ENCODE data around the gene DLGAP1. TPM values are rescaled to one million over a fixed set of nuclear protein-coding genes. Genes with fewer than 3 reads are reported as not detected.

DLGAP1 gene
- total and polyA plus RNA-seq, 4 donors = 0.06 to 1.2 (median 0.17) TPM; not detected in 1

DNA sequence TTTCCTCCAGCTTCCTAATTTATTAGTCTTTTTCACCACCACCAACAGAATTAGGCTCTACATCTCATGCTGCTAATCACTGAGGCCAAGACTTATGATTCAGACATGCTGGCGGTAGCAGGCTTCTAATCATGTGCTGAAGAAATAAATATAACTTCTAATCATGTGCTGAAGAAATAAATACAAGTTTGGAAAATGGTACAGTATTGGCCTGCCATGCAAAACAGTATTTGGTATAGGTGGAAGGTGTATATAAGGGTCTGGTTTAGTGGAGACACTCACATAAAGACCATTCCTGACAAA is 764.4 kb downstream of the DLGAP1 start:
- Histone ChIP-seq H3K27ac (ENCODE audit: low read depth in 1 of 2, low read length in 2 of 2) (no peak overlapping the region), H3K4me1 (ENCODE audit: control insufficient read depth in 4 of 4, insufficient read depth in 4 of 4, low read length in 3 of 4) (peaks cover 0 to 9% (median 4%) of the 10 kb centered on the region in 4 donors), H3K36me3 (ENCODE audit: control insufficient read depth in 4 of 4, insufficient read depth in 3 of 4, low read depth in 1 of 4, low read length in 3 of 4) (no peaks in the 10 kb centered on the region), H3K27me3 (ENCODE audit: control insufficient read depth in 4 of 4, insufficient read depth in 4 of 4, low read length in 3 of 4) (no peaks in the 10 kb centered on the region), H3K9me3 (ENCODE audit: control insufficient read depth in 4 of 4, low read length in 3 of 4) (peaks cover 0 to 4% (median 0%) of the 10 kb centered on the region in 4 donors), H3K9ac (ENCODE audit: low read depth in 1 of 2, low read length in 2 of 2) (no peak overlapping the region), H3K4me3 (ENCODE audit: low read depth in 1 of 3, low read length in 3 of 3) (no peak overlapping the region)
- WGBS = 96% methylated on average over 1 of the region's 1 CpG
- DNase-seq (ENCODE audit: low spot score) = no peak
- no peak for TF ChIP-seq GABPA (IDR thresholded peaks at IDR 0.05 in 1 of 2, conservative IDR thresholded peaks at IDR 0.05 in 1 of 2)
- no peak for TF ChIP-seq ATF3 (IDR thresholded peaks at IDR 0.05)
- TF ChIP-seq NR2F2 (IDR thresholded peaks at IDR 0.05) = no peak

DNA sequence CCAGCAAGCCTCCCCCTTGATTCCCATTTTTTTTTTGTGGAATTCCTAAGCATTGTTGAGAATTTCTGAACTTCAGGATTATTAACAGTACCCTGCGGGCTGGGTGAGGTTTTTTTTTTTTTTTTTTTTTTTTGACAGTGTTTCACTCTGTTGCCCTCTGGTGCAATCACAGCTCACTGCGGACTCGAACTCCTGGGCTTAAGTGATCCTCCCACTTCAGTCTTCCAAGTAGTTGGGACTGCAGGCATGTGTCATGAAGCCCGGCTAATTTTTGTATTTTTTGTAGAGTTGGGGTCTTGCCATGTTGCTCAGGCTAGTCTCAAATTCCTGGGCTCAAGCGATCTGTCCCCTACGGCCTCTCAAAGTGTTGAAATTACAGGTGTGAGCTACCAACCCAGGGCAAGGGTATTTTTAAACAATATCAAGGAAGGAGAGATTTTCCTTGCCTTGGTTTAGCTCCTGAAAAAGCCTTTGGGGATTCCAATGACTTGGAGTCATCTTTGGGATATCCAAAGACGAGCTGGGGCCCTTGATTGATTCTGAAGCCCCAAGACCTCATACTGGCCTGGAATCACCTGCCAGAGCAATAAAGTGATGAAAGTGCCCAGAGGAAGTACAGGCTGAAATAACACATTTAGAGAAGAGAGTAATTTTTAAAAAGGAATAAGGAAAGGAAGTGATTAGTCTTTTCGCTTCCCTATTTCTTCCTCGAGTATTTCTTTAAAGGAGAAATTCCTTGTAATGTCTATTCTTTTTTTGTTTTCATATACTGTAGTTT is 764.9 kb downstream of the DLGAP1 start:
- no peak for DNase-seq (ENCODE audit: low spot score)
- Histone ChIP-seq H3K4me3 (ENCODE audit: low read depth in 1 of 3, low read length in 3 of 3) (no peak overlapping the region), H3K9ac (ENCODE audit: low read depth in 1 of 2, low read length in 2 of 2) (no peak overlapping the region), H3K36me3 (ENCODE audit: control insufficient read depth in 4 of 4, insufficient read depth in 3 of 4, low read depth in 1 of 4, low read length in 3 of 4) (no peaks in the 10 kb centered on the region), H3K27ac (ENCODE audit: low read depth in 1 of 2, low read length in 2 of 2) (no peak overlapping the region), H3K9me3 (ENCODE audit: control insufficient read depth in 4 of 4, low read length in 3 of 4) (peaks cover 0 to 4% (median 0%) of the 10 kb centered on the region in 4 donors), H3K27me3 (ENCODE audit: control insufficient read depth in 4 of 4, insufficient read depth in 4 of 4, low read length in 3 of 4) (no peaks in the 10 kb centered on the region), H3K4me1 (ENCODE audit: control insufficient read depth in 4 of 4, insufficient read depth in 4 of 4, low read length in 3 of 4) (peaks cover 0 to 9% (median 4%) of the 10 kb centered on the region in 4 donors)
- TF ChIP-seq ZBTB33 (IDR thresholded peaks at IDR 0.05) (no peak), RAD21 (IDR thresholded peaks at IDR 0.05) (no peak), NR2F2 (IDR thresholded peaks at IDR 0.05) (no peak), RXRA (IDR thresholded peaks at IDR 0.05) (no peak), ATF3 (IDR thresholded peaks at IDR 0.05) (no peak), FOXA1 (IDR thresholded peaks at IDR 0.05) (no peak), SP1 (IDR thresholded peaks at IDR 0.05) (no peak), GABPA (IDR thresholded peaks at IDR 0.05 in 1 of 2, conservative IDR thresholded peaks at IDR 0.05 in 1 of 2) (no peak), YY1 (IDR thresholded peaks at IDR 0.05) (no peak), HNF4G (IDR thresholded peaks at IDR 0.05) (no peak)
- TF ChIP-seq, protein P1, sequence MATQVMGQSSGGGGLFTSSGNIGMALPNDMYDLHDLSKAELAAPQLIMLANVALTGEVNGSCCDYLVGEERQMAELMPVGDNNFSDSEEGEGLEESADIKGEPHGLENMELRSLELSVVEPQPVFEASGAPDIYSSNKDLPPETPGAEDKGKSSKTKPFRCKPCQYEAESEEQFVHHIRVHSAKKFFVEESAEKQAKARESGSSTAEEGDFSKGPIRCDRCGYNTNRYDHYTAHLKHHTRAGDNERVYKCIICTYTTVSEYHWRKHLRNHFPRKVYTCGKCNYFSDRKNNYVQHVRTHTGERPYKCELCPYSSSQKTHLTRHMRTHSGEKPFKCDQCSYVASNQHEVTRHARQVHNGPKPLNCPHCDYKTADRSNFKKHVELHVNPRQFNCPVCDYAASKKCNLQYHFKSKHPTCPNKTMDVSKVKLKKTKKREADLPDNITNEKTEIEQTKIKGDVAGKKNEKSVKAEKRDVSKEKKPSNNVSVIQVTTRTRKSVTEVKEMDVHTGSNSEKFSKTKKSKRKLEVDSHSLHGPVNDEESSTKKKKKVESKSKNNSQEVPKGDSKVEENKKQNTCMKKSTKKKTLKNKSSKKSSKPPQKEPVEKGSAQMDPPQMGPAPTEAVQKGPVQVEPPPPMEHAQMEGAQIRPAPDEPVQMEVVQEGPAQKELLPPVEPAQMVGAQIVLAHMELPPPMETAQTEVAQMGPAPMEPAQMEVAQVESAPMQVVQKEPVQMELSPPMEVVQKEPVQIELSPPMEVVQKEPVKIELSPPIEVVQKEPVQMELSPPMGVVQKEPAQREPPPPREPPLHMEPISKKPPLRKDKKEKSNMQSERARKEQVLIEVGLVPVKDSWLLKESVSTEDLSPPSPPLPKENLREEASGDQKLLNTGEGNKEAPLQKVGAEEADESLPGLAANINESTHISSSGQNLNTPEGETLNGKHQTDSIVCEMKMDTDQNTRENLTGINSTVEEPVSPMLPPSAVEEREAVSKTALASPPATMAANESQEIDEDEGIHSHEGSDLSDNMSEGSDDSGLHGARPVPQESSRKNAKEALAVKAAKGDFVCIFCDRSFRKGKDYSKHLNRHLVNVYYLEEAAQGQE (IDR thresholded peaks at IDR 0.05) = no peak
- 83% methylated on average over 9 of the region's 9 CpGs for WGBS

Measured in liver (tissue), 9 donors.